Measurements from ENCODE around the gene MLEC. TPM values are rescaled to one million over a fixed set of nuclear protein-coding genes. Genes with fewer than 3 reads are reported as not detected.

MLEC gene
- polyA plus RNA-seq, 2 of the 4 experiments (the other 2 are of a cell fraction): 89.1 to 117 TPM

- no peak for ATAC-seq
- 93% methylated on average over 5 of the region's 5 CpGs for WGBS (ENCODE audit: missing lambda C conversion rate)
- TF ChIP-seq CTCF (IDR thresholded peaks at IDR 0.05): 0 out of 3 replicates have a peak, but pooled peaks have one; percentile 10
- 0 out of 5 replicates have a peak, but pooled peaks of 1 of the 2 experiments have one; percentile 18 for TF ChIP-seq RAD21 (conservative IDR thresholded peaks at IDR 0.05 in 1 of 2, IDR thresholded peaks at IDR 0.05 in 1 of 2)
- TF ChIP-seq NR3C1 (IDR thresholded peaks at IDR 0.05): no peak
- Histone ChIP-seq H3K4me2 (no peak overlapping the region), H3K4me1 (no peaks in the 10 kb centered on the region), H3K4me3 (no peak overlapping the region), H3K27ac (no peak overlapping the region), H3K9me3 (no peaks in the 10 kb centered on the region)
- no peak for DNase-seq (ENCODE audit: low read depth in 1 of 2, low spot score in 1 of 2)
- ChIA-PET CTCF (interaction anchor here (0.6 to 1.5 kb wide), 5 partner anchors 8 to 104 kb away, joined by 3 to 7 read pairs (median 4); no protein-coding TSS in a partner anchor), POLR2A (no interaction called here)
- no peak for FAIRE-seq
Observed at GRCh38 chr12:120750806-120751205, 63.9 kb downstream of the MLEC start.

GRCh38 chr12:120751389-120751788 lies 64.4 kb downstream of the MLEC start:
- FAIRE-seq (no peak), DNase-seq (ENCODE audit: low read depth in 1 of 2, low spot score in 1 of 2) (peak in 1 of 2 experiments; percentile 30), ATAC-seq (peak in 1 of 2 experiments; percentile 33; a peak in 3 of 6 replicates)
- Histone ChIP-seq H3K9me3 (no peaks in the 10 kb centered on the region), H3K27ac (no peak overlapping the region), H3K4me1 (no peaks in the 10 kb centered on the region), H3K4me2 (no peak overlapping the region), H3K4me3 (no peak overlapping the region)
- TF ChIP-seq MAZ (IDR thresholded peaks at IDR 0.05; ENCODE audit: borderline replicate concordance, low read depth, low read length) (no peak), FOSL2 (IDR thresholded peaks at IDR 0.05) (no peak), FOSL2 (CRISPR knock-in tag; IDR thresholded peaks at IDR 0.05) (no peak), REST (IDR thresholded peaks at IDR 0.05) (no peak), KDM1A (IDR thresholded peaks at IDR 0.05; ENCODE audit: low read depth) (no peak), HES2 (IDR thresholded peaks at IDR 0.05) (no peak), EP300 (IDR thresholded peaks at IDR 0.05) (no peak), NFE2L2 (conservative IDR thresholded peaks at IDR 0.05; ENCODE audit: low read length) (0 out of 2 replicates have a peak, but pooled peaks have one; percentile 12)
- CTCF ChIA-PET: interaction anchor here (0.6 to 1.4 kb wide), 4 partner anchors 10 to 148 kb away, joined by 3 to 5 read pairs (median 4); no protein-coding TSS in a partner anchor
- POLR2A ChIA-PET: no interaction called here
- 96% methylated on average over 9 of the region's 9 CpGs for WGBS (ENCODE audit: missing lambda C conversion rate)

Other genes starting within 250 kb of the MLEC start
- gene COX6A1, start 249.0 kb upstream of the MLEC start, polyA plus RNA-seq (2011; rRNA removed): 948 and 1,287 TPM in 2 replicates
- 709 to 768 TPM (median 759 TPM) in 3 replicates for gene COX6A1, start 249.0 kb upstream of the MLEC start, polyA plus RNA-seq (2017; fragmentation: RNase III; extraction: RNeasy Plus Mini Kit Qiagen cat#74134 plus additional on column Dnase treatment)
- gene TRIAP1, start 240.8 kb upstream of the MLEC start, polyA plus RNA-seq (2011; rRNA removed): 97.9 and 114 TPM in 2 replicates
- gene TRIAP1, start 240.8 kb upstream of the MLEC start, polyA plus RNA-seq (2017; fragmentation: RNase III; extraction: RNeasy Plus Mini Kit Qiagen cat#74134 plus additional on column Dnase treatment): 70.9 to 81.9 TPM (median 72.3 TPM) in 3 replicates
- 39.9 and 40.6 TPM in 2 replicates for gene GATC, start 240.7 kb upstream of the MLEC start, polyA plus RNA-seq (2011; rRNA removed)
- gene GATC, start 240.7 kb upstream of the MLEC start, polyA plus RNA-seq (2017; fragmentation: RNase III; extraction: RNeasy Plus Mini Kit Qiagen cat#74134 plus additional on column Dnase treatment): 19.7 to 22.5 TPM (median 20.6 TPM) in 3 replicates
- 173 and 218 TPM in 2 replicates for gene SRSF9, start 217.4 kb upstream of the MLEC start, polyA plus RNA-seq (2011; rRNA removed)
- 288 to 316 TPM (median 306 TPM) in 3 replicates for gene SRSF9, start 217.4 kb upstream of the MLEC start, polyA plus RNA-seq (2017; fragmentation: RNase III; extraction: RNeasy Plus Mini Kit Qiagen cat#74134 plus additional on column Dnase treatment)
- 744 and 825 TPM in 2 replicates for gene DYNLL1, start 191.0 kb upstream of the MLEC start, polyA plus RNA-seq (2011; rRNA removed)
- gene DYNLL1, start 191.0 kb upstream of the MLEC start, polyA plus RNA-seq (2017; fragmentation: RNase III; extraction: RNeasy Plus Mini Kit Qiagen cat#74134 plus additional on column Dnase treatment): 700 to 848 TPM (median 735 TPM) in 3 replicates
- 84.9 and 100.0 TPM in 2 replicates for gene COQ5, start 158.0 kb upstream of the MLEC start, polyA plus RNA-seq (2011; rRNA removed)
- 46.6 to 49.6 TPM (median 48.9 TPM) in 3 replicates for gene COQ5, start 158.0 kb upstream of the MLEC start, polyA plus RNA-seq (2017; fragmentation: RNase III; extraction: RNeasy Plus Mini Kit Qiagen cat#74134 plus additional on column Dnase treatment)
- 118 and 137 TPM in 2 replicates for gene RNF10, start 152.8 kb upstream of the MLEC start, polyA plus RNA-seq (2011; rRNA removed)
- gene RNF10, start 152.8 kb upstream of the MLEC start, polyA plus RNA-seq (2017; fragmentation: RNase III; extraction: RNeasy Plus Mini Kit Qiagen cat#74134 plus additional on column Dnase treatment): 87.0 to 101 TPM (median 99.3 TPM) in 3 replicates
- gene POP5, start 105.7 kb upstream of the MLEC start, polyA plus RNA-seq (2011; rRNA removed): 111 and 133 TPM in 2 replicates
- 82.4 to 84.5 TPM (median 84.4 TPM) in 3 replicates for gene POP5, start 105.7 kb upstream of the MLEC start, polyA plus RNA-seq (2017; fragmentation: RNase III; extraction: RNeasy Plus Mini Kit Qiagen cat#74134 plus additional on column Dnase treatment)
- 0.17 and 0.22 TPM in 2 replicates for gene CABP1, start 46.5 kb upstream of the MLEC start, polyA plus RNA-seq (2011; rRNA removed)
- gene CABP1, start 46.5 kb upstream of the MLEC start, polyA plus RNA-seq (2017; fragmentation: RNase III; extraction: RNeasy Plus Mini Kit Qiagen cat#74134 plus additional on column Dnase treatment): 0.08 to 0.16 TPM (median 0.15 TPM) in 3 replicates
- gene UNC119B, start 23.3 kb downstream of the MLEC start, polyA plus RNA-seq (2011; rRNA removed): 37.5 and 41.5 TPM in 2 replicates
- 22.1 to 27.0 TPM (median 25.8 TPM) in 3 replicates for gene UNC119B, start 23.3 kb downstream of the MLEC start, polyA plus RNA-seq (2017; fragmentation: RNase III; extraction: RNeasy Plus Mini Kit Qiagen cat#74134 plus additional on column Dnase treatment)
- gene ACADS, start 38.7 kb downstream of the MLEC start, polyA plus RNA-seq (2011; rRNA removed): 7.0 and 7.9 TPM in 2 replicates
- 8.4 to 9.3 TPM (median 9.1 TPM) in 3 replicates for gene ACADS, start 38.7 kb downstream of the MLEC start, polyA plus RNA-seq (2017; fragmentation: RNase III; extraction: RNeasy Plus Mini Kit Qiagen cat#74134 plus additional on column Dnase treatment)
- gene SPPL3, start 217.2 kb downstream of the MLEC start, polyA plus RNA-seq (2011; rRNA removed): 26.6 and 32.6 TPM in 2 replicates
- gene SPPL3, start 217.2 kb downstream of the MLEC start, polyA plus RNA-seq (2017; fragmentation: RNase III; extraction: RNeasy Plus Mini Kit Qiagen cat#74134 plus additional on column Dnase treatment): 25.0 to 26.5 TPM (median 25.1 TPM) in 3 replicates